Liver (tissue), 3 donors: ENCODE data around the gene DAAM1.

Experiments
- ATF3 ChIP-seq: IDR thresholded peaks from 2 replicates; pipeline ENCODE4 v1.6.1; 2016; ENCODE audit warnings: antibody characterized with exemption
- FOXA1 ChIP-seq: IDR thresholded peaks from 2 replicates; pipeline ENCODE4 v1.6.1; 2016; ENCODE audit warnings: antibody characterized with exemption
- GABPA ChIP-seq, 2 donors: IDR thresholded peaks in 1 of 2; conservative IDR thresholded peaks in 1 of 2; 2 replicates each; pipeline ENCODE4 v1.6.1; 2016; ENCODE audit warnings: antibody characterized with exemption in 2 of 2, mild to moderate bottlenecking in 1 of 2, moderate library complexity in 1 of 2
- JUND ChIP-seq, 2 donors: IDR thresholded peaks; 2 replicates each; pipeline ENCODE4 v1.6.1; 2016; ENCODE audit warnings: antibody characterized with exemption in 2 of 2
- NR2F2 ChIP-seq: IDR thresholded peaks from 2 replicates; pipeline ENCODE4 v1.6.1; 2016; ENCODE audit warnings: antibody characterized with exemption
- RAD21 ChIP-seq, 2 donors: IDR thresholded peaks; 2 replicates each; pipeline ENCODE4 v1.6.1; 2016; ENCODE audit warnings: antibody characterized with exemption in 2 of 2, mild to moderate bottlenecking in 2 of 2
- REST ChIP-seq: IDR thresholded peaks from 2 replicates; pipeline ENCODE4 v1.6.1; 2016; ENCODE audit warnings: antibody characterized with exemption, mild to moderate bottlenecking
- RXRA ChIP-seq, 2 donors: IDR thresholded peaks; 2 replicates each; pipeline ENCODE4 v1.6.1; 2017 to 2018; ENCODE audit warnings: antibody characterized with exemption in 2 of 2, mild to moderate bottlenecking in 1 of 2
- SP1 ChIP-seq: IDR thresholded peaks from 2 replicates; pipeline ENCODE4 v1.6.1; 2018; ENCODE audit warnings: antibody characterized with exemption, mild to moderate bottlenecking
- TAF1 ChIP-seq: conservative IDR thresholded peaks from 2 replicates; pipeline ENCODE4 v1.6.1; 2016; ENCODE audit warnings: antibody characterized with exemption, mild to moderate bottlenecking
- YY1 ChIP-seq: IDR thresholded peaks from 2 replicates; pipeline ENCODE4 v1.6.1; 2016; ENCODE audit warnings: antibody characterized with exemption, mild to moderate bottlenecking
- TF ChIP-seq, protein P1 (sequence below): fragments of 150-350 bp; IDR thresholded peaks from 2 replicates; pipeline ENCODE4 v1.5.1; 2017; ENCODE audit warnings: improper control_type of control experiment, low read depth, low read length; ENCODE audit not compliant: missing input control
- TF ChIP-seq, protein P2 (sequence below): IDR thresholded peaks from 2 replicates; pipeline ENCODE4 v1.6.1; 2016; ENCODE audit warnings: antibody characterized with exemption
- TF ChIP-seq, protein P3 (sequence below): IDR thresholded peaks from 2 replicates; pipeline ENCODE4 v1.6.1; 2016; ENCODE audit warnings: antibody characterized with exemption
- donor health status: healthy.
- donor health status: healthy.

DNA sequence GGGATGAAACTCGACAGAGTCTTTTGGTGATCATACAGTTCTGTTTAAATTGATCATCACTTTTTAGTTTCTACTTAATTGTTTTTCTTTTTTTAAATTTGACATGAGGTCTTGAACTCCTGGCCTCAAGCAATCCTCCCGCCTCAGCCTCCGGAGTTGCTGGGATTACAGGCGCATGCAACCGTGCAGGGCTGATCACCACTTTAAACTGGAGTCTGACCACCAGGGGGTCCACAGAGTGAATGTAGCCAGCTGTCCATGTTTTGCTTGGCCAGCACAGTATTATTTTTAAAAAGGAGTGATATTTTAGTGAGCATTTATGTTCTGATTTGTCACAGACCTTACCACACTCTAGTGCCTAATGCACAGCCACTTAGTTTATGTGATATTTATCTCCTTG, 10.7 kb downstream of the DAAM1 start:
- TF ChIP-seq, protein P1, sequence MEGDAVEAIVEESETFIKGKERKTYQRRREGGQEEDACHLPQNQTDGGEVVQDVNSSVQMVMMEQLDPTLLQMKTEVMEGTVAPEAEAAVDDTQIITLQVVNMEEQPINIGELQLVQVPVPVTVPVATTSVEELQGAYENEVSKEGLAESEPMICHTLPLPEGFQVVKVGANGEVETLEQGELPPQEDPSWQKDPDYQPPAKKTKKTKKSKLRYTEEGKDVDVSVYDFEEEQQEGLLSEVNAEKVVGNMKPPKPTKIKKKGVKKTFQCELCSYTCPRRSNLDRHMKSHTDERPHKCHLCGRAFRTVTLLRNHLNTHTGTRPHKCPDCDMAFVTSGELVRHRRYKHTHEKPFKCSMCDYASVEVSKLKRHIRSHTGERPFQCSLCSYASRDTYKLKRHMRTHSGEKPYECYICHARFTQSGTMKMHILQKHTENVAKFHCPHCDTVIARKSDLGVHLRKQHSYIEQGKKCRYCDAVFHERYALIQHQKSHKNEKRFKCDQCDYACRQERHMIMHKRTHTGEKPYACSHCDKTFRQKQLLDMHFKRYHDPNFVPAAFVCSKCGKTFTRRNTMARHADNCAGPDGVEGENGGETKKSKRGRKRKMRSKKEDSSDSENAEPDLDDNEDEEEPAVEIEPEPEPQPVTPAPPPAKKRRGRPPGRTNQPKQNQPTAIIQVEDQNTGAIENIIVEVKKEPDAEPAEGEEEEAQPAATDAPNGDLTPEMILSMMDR: no peak
- TF ChIP-seq NR2F2: no peak
- no peak for TF ChIP-seq SP1
- no peak for TF ChIP-seq RAD21 (IDR thresholded peaks at IDR 0.05)
- no peak for TF ChIP-seq GABPA (IDR thresholded peaks at IDR 0.05 in 1 of 2, conservative IDR thresholded peaks at IDR 0.05 in 1 of 2)
- no peak for TF ChIP-seq YY1
- no peak for TF ChIP-seq RXRA (IDR thresholded peaks at IDR 0.05)
- TF ChIP-seq TAF1: no peak
- TF ChIP-seq REST: no peak
- no peak for TF ChIP-seq JUND (IDR thresholded peaks at IDR 0.05)
- TF ChIP-seq ATF3: no peak
- TF ChIP-seq, protein P2, sequence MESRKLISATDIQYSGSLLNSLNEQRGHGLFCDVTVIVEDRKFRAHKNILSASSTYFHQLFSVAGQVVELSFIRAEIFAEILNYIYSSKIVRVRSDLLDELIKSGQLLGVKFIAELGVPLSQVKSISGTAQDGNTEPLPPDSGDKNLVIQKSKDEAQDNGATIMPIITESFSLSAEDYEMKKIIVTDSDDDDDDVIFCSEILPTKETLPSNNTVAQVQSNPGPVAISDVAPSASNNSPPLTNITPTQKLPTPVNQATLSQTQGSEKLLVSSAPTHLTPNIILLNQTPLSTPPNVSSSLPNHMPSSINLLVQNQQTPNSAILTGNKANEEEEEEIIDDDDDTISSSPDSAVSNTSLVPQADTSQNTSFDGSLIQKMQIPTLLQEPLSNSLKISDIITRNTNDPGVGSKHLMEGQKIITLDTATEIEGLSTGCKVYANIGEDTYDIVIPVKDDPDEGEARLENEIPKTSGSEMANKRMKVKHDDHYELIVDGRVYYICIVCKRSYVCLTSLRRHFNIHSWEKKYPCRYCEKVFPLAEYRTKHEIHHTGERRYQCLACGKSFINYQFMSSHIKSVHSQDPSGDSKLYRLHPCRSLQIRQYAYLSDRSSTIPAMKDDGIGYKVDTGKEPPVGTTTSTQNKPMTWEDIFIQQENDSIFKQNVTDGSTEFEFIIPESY: no peak
- no peak for TF ChIP-seq FOXA1
- TF ChIP-seq, protein P3, sequence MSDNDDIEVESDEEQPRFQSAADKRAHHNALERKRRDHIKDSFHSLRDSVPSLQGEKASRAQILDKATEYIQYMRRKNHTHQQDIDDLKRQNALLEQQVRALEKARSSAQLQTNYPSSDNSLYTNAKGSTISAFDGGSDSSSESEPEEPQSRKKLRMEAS: no peak
